HG02623 (cell line): ENCODE measurements around the gene ATP1A2.

Experiments
- ATAC-seq: cut with Tn5 transposase; IDR thresholded peaks from one replicate; pipeline ENCODE4 v1.9.1; 2021; ENCODE audit warnings: moderate library complexity; ENCODE audit not compliant: unreplicated experiment

Gene ATP1A2

GRCh38 chr1:160084771-160085321 lies 30.7 kb upstream of the ATP1A2 start:
- ATAC-seq: no peak

DNA sequence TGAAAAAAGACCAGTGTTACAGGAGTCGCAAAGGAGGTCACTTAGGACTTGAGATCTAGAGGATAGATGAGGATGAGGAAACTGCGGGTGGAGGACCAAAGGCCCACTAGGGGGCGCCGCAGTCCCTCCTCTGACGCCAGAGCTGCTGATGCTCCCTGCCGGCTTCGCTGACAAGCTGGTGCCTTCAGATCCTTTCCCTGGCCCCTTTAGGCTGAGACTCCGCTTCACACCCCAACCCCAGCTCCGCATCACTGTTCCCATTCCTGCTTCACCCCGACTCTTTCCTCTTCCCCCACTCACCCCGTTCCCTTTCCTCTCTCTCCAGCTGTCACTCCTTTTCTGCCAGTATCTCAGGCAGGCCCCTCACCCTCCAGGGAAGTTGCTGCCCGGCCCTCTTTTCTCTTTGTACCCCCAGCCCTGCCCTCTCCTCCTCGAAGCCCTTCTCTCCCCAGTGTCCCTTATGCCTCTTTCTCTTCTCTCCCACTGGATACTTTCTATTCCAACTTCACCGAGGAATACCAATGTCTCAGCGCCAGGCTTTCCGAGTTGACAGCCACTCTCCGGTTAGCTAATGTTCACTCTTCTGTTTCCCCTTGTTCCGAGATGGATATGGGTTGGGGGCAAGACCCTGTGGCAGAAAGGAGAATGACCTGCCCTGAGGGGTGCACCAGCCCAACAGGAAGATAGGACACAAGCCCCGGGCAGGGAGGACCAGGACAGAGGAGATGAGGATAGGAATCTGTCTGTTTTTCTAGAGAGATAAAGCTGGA lies 29.7 kb upstream of the ATP1A2 start:
- no peak for ATAC-seq

- ATAC-seq: no peak
These were observed 29.1 kb upstream of the ATP1A2 start for GRCh38 chr1:160086456-160086892.

GRCh38 chr1:160087118-160087662 lies 28.4 kb upstream of the ATP1A2 start:
- no peak for ATAC-seq

- ATAC-seq: no peak
These were observed 25.7 kb upstream of the ATP1A2 start for GRCh38 chr1:160089883-160090282.

GRCh38 chr1:160090760-160091159 lies 24.8 kb upstream of the ATP1A2 start:
- no peak for ATAC-seq

- ATAC-seq: no peak
These were observed 23.8 kb upstream of the ATP1A2 start for GRCh38 chr1:160091666-160092223.

DNA sequence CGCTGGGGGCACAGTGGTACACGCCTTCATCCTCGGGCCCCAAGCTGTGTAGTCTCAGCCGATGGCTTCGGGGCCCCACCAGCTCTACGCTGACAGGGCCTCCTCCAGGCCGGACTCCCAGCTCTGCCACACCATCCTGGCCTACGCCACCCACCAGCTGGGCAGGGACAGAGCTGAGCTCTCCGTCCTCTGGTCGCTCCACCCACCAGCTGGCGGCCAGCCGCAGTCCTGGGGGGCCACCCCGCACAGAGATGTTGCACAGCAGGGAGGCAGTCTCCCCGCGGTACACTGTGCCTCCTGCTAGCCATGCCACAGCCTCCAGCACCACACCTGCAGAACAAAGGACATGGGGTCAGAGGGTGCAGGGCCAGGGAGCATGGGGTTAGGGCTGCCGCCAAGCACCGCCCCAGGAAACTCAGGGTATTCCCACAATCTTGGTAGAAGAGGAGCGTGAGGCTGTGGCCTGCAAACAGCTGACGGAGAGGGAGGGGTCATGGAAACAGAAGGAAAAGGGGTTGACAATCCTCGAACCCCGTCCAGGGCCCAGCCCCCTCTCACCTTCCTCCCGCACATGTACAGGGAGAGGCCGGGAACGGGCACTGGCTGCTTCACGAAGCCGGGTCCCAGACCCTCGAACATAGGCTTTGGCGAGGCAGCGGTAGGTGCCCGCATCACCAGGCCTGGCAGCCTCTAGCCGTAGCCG lies 23.0 kb upstream of the ATP1A2 start:
- ATAC-seq: no peak

GRCh38 chr1:160093069-160093395 lies 22.5 kb upstream of the ATP1A2 start:
- no peak for ATAC-seq

DNA sequence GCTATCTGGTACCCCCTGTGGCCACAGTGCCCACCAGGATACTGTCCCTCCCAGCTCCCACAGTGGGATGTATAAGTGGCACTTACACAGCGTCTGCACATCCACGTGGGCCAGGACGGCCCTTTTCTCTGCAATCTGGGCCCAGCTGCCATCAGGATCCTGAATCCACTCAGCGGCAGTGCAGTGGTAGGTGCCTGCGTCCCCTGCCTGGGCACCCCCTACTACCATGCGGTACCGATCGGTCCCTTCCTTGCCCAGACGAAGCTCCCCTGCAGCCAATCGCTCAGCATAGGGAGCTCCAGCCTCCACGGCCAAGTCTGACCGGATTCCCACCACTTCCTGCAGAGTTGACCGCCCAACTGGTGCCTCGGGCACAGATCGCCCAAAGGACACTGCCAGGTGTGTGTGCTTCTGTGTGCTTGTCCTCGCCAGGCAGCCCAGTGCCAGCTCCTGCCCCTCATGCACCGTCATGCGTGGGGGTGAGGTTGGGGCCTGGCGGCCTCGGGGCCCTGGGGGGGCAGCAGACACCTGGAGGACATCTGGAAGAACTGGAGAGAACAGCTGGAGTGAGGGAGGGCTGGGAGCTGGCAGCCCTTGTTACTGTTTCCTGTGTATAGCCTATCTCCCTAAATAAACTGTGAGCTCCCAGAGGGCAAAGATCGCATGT lies 21.8 kb upstream of the ATP1A2 start:
- no peak for ATAC-seq

DNA sequence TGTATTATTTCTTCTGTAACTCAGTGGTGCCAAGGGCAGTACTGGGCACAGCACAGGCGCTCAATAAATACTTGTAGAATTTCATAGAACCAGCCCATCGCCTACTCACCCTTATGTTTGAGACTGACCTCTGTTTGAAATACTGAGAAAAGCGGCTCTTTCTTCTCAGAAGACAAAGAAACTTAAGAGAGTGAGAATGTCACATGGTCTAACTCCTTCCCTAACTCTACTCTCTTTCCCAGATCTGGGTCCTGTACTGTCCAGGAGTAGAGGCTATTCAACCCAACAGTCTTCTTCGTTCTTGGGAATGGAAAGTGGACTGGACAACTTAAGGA lies 21.3 kb upstream of the ATP1A2 start:
- no peak for ATAC-seq

DNA sequence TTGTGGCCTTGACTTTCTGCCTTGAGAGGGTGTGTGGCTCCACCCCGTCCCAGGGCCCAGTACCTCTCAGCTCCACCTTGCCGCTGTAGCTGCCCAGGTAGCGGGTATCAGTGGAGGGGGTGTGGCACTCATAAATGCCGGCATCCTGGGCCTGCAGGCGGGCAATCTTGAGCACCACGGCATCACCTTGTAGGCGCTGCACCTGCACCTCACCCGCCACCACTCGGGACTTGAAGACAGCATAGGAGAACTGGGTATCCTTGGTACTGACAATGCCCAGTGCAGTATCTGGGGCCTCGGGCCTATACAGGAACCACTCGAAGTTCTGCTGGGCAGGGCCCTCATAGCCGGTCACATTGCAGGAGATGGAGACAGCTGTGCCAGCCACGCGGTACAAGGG lies 20.8 kb upstream of the ATP1A2 start:
- no peak for ATAC-seq

GRCh38 chr1:160095382-160096105 lies 20.0 kb upstream of the ATP1A2 start:
- ATAC-seq: no peak

DNA sequence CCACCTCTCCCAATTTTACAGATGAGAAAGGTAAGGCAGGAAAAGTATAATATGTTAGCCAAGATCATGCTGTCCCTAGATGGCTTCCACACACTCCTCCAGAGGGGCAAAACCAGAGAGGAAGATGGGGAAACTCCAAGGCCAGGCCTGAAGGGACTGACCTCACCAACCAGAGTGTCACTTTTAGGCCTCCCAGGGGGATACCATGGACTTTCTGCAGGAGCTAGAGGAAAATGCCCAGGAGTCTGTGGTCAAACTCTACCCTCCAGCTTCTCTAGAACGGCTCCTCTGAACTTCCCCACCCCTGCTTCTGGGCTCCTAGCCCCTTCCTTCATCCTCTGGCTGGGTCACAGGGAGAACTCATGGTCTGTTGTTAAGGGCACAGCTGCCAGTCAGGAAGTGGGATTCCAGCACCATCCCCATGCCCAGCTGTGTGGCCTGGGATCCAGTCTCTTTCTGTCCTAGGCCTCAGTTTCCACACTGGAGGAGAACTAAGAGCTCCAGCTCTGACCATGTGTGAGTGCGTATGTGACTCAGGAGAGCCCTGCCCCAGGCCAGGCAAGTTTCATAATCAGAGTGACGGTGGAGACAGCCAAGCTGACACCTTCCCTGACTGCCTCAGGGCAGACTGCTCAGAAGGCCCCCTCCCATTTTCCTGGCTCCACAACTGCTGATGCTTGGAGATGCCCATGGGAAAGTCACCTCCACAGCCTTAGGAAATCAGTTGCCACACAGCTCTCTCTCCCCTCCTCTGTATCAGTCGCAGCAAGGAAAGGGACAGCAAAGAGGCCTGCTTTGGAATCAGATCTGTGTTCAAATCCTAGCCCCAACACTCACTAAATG lies 19.1 kb upstream of the ATP1A2 start:
- ATAC-seq: no peak

- ATAC-seq: no peak
These were observed 18.2 kb upstream of the ATP1A2 start for GRCh38 chr1:160097151-160097910.

- peak; percentile 40 for ATAC-seq
These were observed 17.4 kb upstream of the ATP1A2 start, which contains the start of gene IGSF8 for GRCh38 chr1:160097911-160098851. TSS of gene IGSF8 (minus strand) at chr1:160098619. CDS start at chr1:160098472, 147 bp downstream.

GRCh38 chr1:160098852-160099561 lies 16.6 kb upstream of the ATP1A2 start:
- peak; percentile 91 for ATAC-seq
